DND-41 (cell line): ENCODE results near the gene KANK3.
"Not testable (repeated sequence)": the region's sequence is repeated elsewhere in the genome, so short reads cannot be mapped to it uniquely, and the experiment has no call there.

Experiments used
- ATAC-seq: fragments of 200-7000 bp; cut with Tn5 transposase; 3 replicates; pipeline ENCODE4 v1.9.1; 2021; ENCODE audit warnings: low read depth; ENCODE audit not compliant: insufficient read depth
- DNase-seq: peaks from one replicate; pipeline ENCODE4 v3.0.0-alpha.2; 2020
- H2AFZ ChIP-seq: 2 replicates; pipeline ENCODE4 v1.6.0; 2012; ENCODE audit warnings: low read depth, low read length
- H3K27ac ChIP-seq: 2 replicates; pipeline ENCODE4 v1.5.1; 2012; ENCODE audit warnings: low read length, inconsistent platforms
- H3K27me3 ChIP-seq: fragments of 200-600 bp; sonication (generic); 2 replicates; pipeline ENCODE4 v1.6.0; 2012; ENCODE audit warnings: low read length, mild to moderate bottlenecking, inconsistent platforms; ENCODE audit not compliant: insufficient read depth, poor library complexity
- H3K36me3 ChIP-seq: 2 replicates; pipeline ENCODE4 v1.5.1; 2012; ENCODE audit warnings: low read length, inconsistent platforms; ENCODE audit not compliant: insufficient read depth
- H3K4me1 ChIP-seq: 2 replicates; pipeline ENCODE4 v1.5.1; 2012; ENCODE audit warnings: mild to moderate bottlenecking, low read length; ENCODE audit not compliant: insufficient read depth
- H3K4me2 ChIP-seq: 2 replicates; pipeline ENCODE4 v1.6.0; 2012; ENCODE audit warnings: mild to moderate bottlenecking, moderate library complexity, low read length, inconsistent platforms; ENCODE audit not compliant: insufficient read depth
- H3K4me3 ChIP-seq, 2 experiments: fragments of 200-600 bp in 1 of 2; shearing (Covaris generic) in 1 of 2; 2 replicates each; pipeline ENCODE4 v1.5.1; 2012 to 2016; ENCODE audit warnings: inconsistent platforms in 2 of 2, low read length in 2 of 2, mild to moderate bottlenecking in 2 of 2, low read depth in 1 of 2, moderate library complexity in 1 of 2
- H3K79me2 ChIP-seq: 2 replicates; pipeline ENCODE4 v1.6.0; 2012; ENCODE audit warnings: low read length, inconsistent platforms; ENCODE audit not compliant: insufficient read depth
- H3K9ac ChIP-seq: 2 replicates; pipeline ENCODE4 v1.6.0; 2012; ENCODE audit warnings: low read depth, mild to moderate bottlenecking, inconsistent platforms, low read length, moderate library complexity
- H3K9me3 ChIP-seq: 2 replicates; pipeline ENCODE4 v1.5.1; 2012; ENCODE audit warnings: low read length, moderate library complexity, mild to moderate bottlenecking, inconsistent platforms; ENCODE audit not compliant: insufficient read depth, severe bottlenecking
- H4K20me1 ChIP-seq: 2 replicates; pipeline ENCODE4 v1.6.0; 2012; ENCODE audit warnings: low read length; ENCODE audit not compliant: insufficient read depth
- EZH2 ChIP-seq: IDR thresholded peaks from 3 replicates; pipeline ENCODE4 v1.6.1; 2012; ENCODE audit warnings: borderline replicate concordance, low read depth, mild to moderate bottlenecking, moderate library complexity, low read length, inconsistent platforms; ENCODE audit not compliant: severe bottlenecking
- TF ChIP-seq, protein P1 (sequence below): IDR thresholded peaks from 2 replicates; pipeline ENCODE4 v1.5.1; 2012; ENCODE audit warnings: borderline replicate concordance, low read length, moderate library complexity, mild to moderate bottlenecking; ENCODE audit not compliant: poor library complexity, severe bottlenecking; ENCODE audit errors: extremely low read depth

Gene KANK3

DNA sequence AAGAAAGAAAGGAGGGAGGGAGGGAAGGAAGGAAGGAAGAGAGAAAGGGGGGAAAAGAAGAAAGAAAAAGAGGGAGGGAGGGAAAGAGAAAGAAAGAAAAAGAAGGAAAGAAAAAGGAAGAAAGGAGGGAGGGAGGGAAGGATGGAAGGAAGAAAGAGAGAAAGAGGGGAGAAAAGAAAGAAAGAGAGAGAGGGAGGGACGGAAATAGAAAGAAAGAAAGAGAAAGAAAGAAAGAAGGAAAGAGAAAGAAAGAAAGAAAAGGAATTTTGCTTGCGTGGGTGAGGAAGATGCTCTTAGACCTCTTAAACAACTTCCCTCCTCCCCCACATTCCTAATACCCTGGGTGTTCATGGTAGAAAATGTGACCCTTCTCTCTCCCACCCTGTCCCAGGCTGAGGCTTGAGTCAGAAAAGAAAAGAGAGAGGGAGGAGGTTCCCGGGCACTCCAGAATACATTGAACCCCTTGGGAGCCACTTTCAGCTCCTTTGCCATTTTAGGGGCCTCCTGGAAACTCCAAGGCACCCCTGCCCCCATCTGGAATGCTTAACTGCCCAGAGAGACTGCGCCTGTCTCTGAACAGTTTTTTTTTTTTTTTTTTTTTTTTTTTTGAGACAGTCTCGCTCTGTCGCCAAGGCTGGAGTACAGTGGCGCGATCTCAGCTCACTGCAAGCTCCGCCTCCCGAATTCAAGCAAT, 9.2 kb upstream of the KANK3 start:
- ATAC-seq, result no peak
- H3K9ac ChIP-seq, result no peak overlapping the region

DNA sequence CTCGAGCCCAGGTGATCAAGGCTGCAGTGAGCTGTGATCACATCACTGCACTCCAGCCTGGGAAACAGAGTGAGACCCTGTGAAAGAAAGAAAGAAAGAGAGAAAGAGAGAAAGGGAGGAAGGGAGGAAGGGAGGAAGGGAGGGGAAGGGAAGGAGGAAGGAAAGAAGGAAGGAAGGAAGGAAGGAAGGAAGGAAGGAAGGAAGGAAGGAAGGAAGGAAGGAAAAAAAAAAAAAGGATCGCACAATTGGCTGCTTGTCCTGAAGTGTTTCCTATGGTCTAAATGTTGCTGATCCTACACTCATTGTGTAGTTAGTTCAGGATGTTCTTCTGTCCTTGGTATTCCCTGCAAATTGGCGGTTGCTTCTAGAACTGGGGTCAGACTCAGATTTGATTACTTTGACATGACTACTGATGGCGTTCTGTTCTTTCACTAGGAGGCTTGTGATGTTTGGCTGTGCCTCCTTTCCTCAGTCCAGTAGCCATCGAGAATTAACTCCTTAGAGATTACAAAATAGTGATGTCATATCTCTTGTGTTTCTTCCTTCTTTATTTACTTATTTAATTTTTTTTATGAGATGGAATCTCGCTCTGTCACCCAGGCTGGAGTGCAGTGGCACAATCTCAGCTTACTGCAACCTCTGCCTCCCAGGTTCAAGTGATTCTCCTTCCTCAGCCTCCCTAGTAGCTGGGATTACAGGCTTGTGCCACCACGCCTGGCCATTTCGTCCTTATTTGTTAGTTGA, 6.7 kb upstream of the KANK3 start:
- H3K9ac ChIP-seq, DNase-seq, H2AFZ ChIP-seq, H3K27ac ChIP-seq, H4K20me1 ChIP-seq, H3K79me2 ChIP-seq, H3K4me1 ChIP-seq, H3K4me2 ChIP-seq, ATAC-seq, H3K9me3 ChIP-seq, H3K4me3 ChIP-seq, H3K27me3 ChIP-seq, H3K36me3 ChIP-seq: not testable (repeated sequence)

More for the DNA sequence above, 9.2 kb upstream of the KANK3 start:
- Histone ChIP-seq H4K20me1 (peaks cover 3% of the 10 kb centered on the region; the same call in 1 of the 2 replicates), H3K27me3 (no peaks in the 10 kb centered on the region), H2AFZ (no peak overlapping the region), H3K79me2 (no peaks in the 10 kb centered on the region), H3K4me2 (no peak overlapping the region), H3K36me3 (no peaks in the 10 kb centered on the region), H3K4me1 (peaks cover 6% of the 10 kb centered on the region), H3K4me3 (no peak overlapping the region), H3K9me3 (no peaks in the 10 kb centered on the region), H3K27ac (no peak overlapping the region)
- no peak for DNase-seq
- TF ChIP-seq, protein P1, sequence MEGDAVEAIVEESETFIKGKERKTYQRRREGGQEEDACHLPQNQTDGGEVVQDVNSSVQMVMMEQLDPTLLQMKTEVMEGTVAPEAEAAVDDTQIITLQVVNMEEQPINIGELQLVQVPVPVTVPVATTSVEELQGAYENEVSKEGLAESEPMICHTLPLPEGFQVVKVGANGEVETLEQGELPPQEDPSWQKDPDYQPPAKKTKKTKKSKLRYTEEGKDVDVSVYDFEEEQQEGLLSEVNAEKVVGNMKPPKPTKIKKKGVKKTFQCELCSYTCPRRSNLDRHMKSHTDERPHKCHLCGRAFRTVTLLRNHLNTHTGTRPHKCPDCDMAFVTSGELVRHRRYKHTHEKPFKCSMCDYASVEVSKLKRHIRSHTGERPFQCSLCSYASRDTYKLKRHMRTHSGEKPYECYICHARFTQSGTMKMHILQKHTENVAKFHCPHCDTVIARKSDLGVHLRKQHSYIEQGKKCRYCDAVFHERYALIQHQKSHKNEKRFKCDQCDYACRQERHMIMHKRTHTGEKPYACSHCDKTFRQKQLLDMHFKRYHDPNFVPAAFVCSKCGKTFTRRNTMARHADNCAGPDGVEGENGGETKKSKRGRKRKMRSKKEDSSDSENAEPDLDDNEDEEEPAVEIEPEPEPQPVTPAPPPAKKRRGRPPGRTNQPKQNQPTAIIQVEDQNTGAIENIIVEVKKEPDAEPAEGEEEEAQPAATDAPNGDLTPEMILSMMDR, result no peak

DNA sequence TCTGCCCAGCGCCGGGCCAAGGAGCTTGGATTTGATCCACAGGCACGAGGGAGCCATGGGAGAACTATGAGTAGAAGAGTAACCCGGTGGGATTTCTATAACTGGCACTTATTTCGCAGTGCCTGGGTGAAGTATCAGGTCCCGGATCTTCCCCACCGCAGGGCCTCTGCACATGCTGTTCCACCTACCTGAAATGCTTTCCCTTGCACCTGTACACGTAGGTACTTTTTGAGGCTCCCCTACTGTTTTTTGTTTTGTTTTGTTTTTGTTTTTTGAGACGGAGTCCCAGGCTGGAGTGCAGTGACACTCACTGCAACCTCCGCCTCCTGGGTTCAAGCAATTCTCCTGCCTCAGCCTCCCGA, 402 bp upstream of the KANK3 start:
- Histone ChIP-seq H3K27me3 (no peaks in the 10 kb centered on the region), H3K9ac (no peak overlapping the region), H3K4me3 (no peak overlapping the region), H3K36me3 (no peaks in the 10 kb centered on the region), H3K4me2 (no peak overlapping the region), H3K79me2 (no peaks in the 10 kb centered on the region), H4K20me1 (no peaks in the 10 kb centered on the region), H2AFZ (no peak overlapping the region), H3K9me3 (no peaks in the 10 kb centered on the region), H3K4me1 (no peaks in the 10 kb centered on the region), H3K27ac (no peak overlapping the region)
- TF ChIP-seq, protein P1, result no peak
- no peak for TF ChIP-seq EZH2
- ATAC-seq (no peak), DNase-seq (no peak)

DNA sequence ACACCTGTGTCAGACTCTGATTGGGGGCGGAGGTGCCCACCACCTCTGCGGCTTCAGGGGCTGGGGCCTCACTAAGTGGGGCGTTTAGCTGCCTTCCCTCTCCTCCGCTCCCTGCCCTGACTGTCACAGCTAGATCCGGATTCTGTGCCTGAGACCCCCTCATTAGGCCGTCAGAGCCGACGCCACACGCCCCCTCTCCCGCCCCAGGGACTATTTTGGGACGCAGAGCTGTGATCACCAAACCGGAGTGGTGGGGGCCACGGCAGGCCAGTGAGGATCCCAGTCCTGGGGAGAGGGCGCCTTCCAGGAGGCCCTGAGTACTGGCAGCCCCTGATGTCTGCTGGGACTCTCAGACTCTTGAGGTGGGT, 762 bp downstream of the KANK3 start:
- no peak overlapping the region for H3K4me3 ChIP-seq
- TF ChIP-seq, protein P1, result no peak
- no peak for TF ChIP-seq EZH2
- no peak for ATAC-seq

DNA sequence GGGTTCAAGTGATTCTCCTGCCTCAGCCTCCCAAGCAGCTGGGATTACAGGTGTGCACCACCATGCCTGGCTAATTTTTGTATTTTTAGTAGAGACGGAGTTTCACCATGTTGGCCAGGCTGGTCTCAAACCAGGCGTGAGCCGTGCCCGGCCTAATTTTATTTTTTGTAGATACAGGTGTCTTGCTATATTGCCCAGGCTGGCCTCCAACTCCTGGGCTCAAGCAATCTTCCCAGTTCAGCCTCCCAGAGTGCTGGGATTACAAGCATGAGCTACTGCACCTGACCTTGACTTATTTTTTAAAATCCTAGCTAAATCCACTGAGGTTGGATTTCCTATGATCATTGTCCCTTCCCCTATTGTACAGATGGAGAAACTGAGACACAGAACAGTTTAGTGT, 1.6 kb downstream of the KANK3 start:
- not testable (repeated sequence) for H3K4me3 ChIP-seq, H3K9me3 ChIP-seq, H3K4me1 ChIP-seq, H3K4me2 ChIP-seq, H3K27ac ChIP-seq, H3K36me3 ChIP-seq, ATAC-seq, DNase-seq, H3K27me3 ChIP-seq, H2AFZ ChIP-seq, H3K79me2 ChIP-seq, H4K20me1 ChIP-seq, H3K9ac ChIP-seq

More for the DNA sequence above, 762 bp downstream of the KANK3 start:
- no peak overlapping the region for H3K9ac ChIP-seq
- H3K27me3 ChIP-seq, result no peaks in the 10 kb centered on the region
- H3K4me1 ChIP-seq, result no peaks in the 10 kb centered on the region
- no peak overlapping the region for H2AFZ ChIP-seq
- no peak overlapping the region for H3K27ac ChIP-seq
- no peaks in the 10 kb centered on the region for H4K20me1 ChIP-seq
- no peaks in the 10 kb centered on the region for H3K79me2 ChIP-seq
- H3K4me2 ChIP-seq, result no peak overlapping the region
- no peaks in the 10 kb centered on the region for H3K9me3 ChIP-seq
- DNase-seq, result no peak
- H3K36me3 ChIP-seq, result no peaks in the 10 kb centered on the region
